ENCODE data around the gene POR.

Gene POR

DNA sequence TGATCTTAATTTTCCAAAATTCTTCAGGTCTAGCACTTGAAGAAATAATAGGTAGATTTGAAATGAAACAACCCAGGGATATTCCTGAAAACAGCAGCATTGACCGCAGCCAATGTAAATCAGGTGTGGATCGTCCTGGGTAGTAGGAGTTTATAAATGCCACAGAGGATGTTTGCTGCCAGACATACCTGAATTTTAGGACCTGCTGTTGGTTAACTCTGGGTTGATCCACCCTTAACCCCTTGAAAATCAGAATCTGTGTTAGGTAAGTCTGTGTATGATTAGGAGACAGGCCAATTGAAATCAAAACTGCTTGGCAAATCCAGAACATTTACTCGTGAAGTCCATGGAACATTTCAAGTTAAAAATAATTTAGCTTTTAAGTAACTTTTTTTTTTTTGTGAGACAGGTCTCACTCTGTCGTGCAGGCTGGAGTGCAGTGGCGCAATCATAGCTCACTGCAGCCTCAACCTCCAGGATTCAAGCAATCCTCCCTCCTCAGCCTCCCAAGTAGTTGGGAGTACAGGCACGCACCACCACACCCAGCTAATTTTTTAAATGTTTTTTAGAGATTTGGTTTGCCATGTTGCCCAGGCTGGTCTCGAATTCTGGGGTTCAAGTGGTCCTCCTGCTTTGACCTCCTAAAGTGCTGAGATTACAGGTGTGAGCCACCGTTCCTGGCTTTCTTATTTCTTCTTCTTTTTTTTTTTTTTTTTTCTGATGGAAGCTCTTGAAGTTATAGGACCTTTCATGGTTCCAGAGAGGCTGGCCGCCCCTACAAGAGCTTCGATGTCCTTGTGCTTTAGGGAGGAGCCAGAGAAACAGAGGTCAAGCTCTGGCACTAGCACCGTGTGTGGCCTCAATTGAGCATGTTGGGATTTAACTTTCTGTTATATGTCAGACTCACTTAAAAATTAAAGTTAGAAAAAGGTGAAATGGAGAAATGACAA lies 2.0 kb downstream of the POR start:
- DNase-seq: no peak

DNA sequence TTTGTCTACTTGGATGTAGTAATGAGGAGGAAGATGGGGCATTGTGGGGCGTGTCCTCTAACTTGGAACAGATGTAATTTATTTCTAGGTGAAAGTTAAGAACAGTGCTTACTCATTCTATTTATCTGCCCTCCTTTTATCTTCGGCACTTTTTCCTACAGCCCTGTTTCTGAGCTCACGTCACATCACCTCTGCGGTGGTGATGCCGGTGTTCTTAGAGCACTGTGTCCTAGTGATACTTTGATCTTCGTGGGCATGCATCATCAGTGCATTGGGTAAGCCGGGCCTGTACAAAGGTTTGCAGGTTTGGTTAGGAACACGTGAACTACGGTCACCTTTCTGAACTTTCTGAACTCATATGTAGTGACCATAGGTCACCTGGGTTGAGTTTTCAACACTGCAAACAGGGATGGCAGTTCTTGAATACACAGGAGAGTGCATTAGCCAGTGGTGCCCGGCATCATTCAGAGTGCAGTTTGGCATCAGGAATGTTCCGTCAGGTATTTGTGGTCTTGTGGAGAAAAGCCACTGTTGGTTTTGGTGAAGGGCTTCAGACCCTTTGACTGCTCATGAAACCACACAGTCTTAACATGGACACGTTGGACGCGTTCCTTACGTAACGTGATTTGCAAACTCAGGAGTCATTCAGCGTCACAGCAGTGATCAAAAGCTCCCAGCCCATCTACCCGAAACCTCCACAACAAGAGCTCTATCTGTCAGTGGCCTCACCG lies 5.6 kb downstream of the POR start:
- no peak for DNase-seq

DNA sequence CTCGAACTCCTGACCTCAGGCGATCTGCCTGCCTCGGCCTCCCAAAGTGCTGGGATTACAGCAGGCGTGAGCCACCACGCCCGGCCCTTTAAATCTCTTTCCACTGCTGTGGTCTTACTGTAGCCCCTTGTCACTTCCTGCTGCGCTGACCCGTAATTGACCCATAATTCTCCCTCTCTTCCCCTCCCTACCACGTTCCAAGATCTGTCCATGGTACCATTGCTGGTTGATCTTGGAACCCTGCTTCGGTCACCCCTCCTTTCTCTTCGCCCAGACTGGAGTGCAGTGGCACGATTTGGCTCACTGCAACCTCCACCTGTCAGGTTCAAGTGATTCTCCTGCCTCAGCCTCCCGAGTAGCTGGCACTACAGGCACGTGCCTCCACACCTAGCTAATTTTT lies 6.5 kb downstream of the POR start:
- DNase-seq: peak; percentile 77

DNA sequence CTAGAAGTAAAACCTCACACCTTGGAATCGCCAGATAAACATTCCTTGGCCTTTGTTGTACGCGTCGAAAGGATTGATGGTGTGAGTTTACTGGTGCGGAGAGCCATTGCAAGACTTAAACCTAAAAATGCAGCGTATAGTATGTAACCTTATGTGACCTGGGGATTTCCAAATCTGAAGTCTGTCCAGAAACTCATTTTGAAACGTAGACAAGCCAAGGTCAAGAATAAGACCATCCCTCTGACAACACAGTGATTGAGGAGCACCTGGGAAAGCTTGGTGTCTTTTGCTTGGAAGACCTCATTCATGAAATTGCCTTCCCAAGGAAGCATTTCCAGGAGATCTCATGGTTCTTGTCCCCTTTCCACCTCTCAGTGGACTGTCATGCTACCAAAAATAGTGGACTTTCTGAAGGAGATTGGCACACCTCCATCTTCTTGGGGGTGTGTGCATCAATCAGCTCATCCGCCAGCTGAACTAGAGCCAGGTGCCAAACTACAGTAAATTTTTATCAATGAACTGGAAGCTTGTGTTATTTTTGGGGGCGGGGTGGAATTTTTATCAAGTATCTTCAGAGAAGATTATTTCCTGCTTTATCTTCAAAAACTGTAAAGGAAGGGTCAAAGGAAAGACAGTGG lies 8.1 kb downstream of the POR start:
- DNase-seq: no peak

DNA sequence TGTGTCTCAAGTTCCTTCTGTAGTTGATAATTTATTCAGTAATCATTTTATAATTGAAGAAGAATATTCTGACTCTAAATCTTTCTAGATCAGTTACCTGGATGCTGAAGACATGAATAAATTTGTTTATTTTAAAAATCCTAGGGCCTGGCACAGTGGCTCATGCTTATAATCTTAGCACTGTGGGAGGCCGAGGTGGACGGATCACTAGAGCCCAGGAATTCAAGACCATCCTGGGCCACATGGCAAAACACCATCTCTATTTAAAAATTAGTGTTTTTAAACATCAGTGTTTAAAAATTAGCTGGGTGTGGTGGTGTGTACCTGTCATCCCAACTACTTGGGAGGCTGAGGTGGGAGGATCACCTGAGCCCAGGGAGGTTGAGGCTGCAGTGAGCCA lies 9.3 kb downstream of the POR start:
- no peak for DNase-seq

DNA sequence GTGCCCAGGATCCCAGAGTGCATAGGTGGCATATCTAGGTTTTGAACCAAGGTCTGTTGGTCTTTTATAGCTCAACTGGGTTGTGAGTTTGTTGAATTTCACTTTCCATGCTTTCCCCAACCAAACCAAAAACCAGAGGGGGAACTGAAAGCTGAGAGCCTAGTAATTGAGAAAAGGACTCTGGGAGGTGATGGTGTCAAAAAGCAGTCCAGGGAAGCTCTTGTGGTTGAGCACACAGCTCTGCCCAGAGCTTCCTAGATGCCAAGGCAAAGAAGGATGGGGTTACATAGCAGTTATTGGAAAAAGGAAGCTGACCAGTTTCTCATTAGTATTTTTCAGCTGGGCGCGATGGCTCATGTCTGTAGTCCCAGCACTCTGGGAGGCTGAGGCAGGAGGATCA lies 9.9 kb downstream of the POR start:
- DNase-seq: peak; percentile 98

DNA sequence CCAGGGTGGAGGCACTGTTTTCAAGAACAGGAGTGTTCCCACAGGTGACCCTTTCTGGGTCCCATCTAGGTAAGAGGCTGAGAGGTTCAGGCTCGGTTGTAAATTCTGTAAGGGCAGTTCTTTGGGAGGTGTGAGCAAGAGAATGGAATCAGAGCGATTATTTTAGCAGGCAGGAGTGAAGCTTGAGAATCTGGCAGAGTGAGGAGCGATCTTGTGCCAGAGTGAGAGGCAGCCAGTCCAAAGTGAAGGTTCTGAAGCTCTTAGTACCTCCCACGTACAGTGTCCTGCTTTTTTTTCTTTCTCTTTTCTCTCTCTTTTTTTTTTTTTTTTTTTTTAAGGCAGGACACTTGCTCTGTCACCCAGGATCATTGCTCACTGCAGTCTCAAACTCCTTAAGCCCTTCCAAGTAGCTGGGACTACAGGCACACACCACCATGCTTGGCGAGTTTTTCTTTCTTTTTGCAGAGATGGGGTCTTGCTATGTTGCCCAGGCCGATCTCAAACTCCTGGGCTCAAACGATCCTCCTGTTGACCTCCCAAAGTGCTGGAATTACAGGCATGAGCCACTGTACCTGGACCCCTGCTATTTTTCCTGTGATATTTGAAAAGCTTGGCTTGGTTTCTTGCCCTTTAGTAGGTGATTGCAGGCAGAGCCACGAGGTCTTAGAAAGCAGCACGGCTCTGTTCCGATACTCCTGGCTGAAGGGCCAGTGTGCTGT lies 10.9 kb downstream of the POR start:
- no peak for DNase-seq

DNA sequence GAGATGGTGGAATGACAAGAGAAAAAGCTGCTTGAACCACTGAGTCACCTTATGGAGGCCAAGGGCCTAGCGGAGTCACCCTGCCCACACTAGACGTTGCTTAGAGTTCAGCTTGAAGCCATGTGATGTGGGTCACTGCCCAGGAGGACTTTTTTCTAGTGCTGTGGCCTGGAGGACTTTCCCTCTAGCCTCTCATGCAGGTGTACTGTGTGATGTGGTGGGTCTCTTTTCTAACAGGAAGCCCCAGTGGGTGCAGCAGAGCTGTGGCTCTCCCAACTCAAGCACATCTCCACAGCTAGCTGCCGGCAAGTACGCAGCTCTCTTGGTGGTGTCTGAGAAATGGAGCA lies 13.6 kb downstream of the POR start:
- DNase-seq: no peak

DNA sequence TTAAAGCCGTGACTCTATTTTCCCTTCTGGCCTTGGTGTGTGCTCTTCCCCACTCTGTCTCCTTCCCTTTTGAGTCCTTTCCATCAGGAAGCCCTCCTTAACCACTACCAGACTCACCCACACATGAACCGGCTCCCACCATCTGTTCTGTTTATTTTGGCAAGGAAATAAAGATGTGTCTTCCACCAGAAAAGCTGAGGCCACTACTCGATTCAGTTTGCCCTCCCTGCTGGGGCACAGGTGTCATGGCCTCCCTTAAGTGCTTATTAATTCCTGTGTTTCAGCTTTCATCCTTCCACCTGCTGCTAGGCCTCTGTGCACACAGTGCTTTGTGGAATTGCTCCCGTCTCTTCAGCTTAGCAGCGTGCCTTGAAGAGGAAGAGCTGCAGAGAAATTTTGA lies 16.7 kb downstream of the POR start:
- DNase-seq: no peak

DNA sequence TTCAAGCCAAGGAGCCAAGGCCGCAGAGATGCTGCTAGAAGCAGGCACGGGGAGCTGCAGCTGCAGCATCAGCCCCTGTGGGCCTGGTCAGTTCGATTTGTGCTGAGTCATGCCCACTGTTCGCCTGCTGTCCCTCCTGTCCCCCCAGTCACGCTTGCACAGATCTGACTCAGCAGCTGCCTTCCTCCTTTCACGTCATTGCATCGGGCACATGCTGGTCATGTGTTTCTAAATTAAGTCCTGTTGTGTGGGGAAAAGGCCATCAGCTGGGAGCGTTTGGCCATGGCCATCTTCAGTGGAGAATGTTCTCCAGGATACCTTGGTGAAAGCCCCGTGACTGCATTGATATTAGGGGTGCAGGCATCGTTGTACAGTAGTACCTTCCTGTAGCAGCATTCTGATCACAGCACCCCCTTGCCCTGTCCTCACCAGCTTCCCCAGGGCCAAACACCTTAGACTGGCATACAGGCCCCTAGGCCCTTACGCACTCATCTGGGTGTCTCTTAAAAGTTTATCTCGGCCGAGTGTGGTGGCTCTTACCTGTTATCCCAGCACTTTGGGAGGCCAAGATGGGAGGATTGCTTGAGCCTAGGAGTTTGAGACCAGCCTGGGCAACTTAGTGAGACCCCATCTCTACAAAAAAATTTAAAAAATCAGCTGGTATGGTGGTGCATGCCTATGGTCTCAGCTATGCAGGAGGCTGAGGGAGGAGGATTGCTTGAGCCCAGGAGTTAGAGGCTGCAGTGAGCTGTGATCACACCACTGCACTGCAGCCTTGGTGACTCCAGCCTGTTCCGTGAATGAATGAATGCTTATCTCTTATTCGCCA lies 23.2 kb downstream of the POR start:
- peak; percentile 22 for DNase-seq

DNA sequence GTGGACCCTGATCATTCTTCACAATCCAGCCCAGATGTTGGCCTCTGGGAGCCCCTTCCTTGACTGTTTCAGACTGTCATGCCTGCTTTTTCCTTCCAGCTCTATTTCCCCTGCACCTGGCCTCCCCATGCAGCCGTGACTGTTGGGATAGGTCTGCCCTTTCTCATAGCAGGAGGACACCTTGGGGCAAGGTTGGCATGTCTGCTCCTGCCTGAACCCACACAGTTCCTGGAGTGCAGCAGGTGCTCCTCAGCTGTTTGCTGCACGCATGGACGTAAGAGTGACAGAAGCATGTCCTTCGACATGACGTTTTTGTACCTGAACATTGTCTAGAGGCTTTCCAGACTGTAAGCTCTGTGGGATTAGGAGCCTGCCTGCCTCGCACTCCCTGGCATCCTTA lies 24.0 kb downstream of the POR start:
- DNase-seq: no peak

DNA sequence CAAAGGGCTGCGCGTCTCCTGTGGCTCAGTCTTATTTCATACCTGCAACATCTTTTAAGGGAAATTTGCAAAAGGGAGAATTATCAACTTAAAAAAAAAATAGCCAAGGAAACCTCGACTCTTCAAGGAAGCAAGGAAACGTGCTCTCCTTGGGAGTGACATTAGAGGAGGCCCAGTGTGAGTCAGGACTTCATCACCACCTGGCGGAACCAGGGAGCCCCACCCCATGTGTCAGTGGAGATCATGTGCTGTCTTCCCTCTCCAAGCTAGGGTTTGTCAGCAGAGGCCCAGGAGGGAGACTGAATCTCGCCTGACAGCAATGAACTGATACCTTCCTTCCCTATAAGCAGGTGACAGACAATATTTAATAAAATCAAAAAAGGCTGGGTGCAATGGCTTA lies 28.9 kb downstream of the POR start:
- no peak for DNase-seq

DNA sequence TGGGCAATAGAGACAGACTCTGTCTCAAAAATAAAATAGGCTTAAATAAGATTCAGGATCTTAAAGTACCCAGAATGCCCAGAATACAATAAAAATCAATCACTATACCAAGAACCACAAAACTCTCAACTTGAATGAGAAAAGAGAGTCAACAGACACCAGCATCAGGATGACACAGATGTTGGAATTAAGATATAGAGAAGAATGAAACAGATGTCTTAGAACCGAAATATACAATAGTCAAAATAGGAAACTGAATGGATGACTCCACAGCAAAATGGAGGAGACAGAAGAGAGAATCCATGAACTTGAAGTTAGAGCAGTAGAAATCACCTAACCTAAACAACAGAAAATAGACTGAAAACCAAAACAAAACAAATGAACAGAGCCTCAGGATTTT lies 29.6 kb downstream of the POR start:
- no peak for DNase-seq

DNA sequence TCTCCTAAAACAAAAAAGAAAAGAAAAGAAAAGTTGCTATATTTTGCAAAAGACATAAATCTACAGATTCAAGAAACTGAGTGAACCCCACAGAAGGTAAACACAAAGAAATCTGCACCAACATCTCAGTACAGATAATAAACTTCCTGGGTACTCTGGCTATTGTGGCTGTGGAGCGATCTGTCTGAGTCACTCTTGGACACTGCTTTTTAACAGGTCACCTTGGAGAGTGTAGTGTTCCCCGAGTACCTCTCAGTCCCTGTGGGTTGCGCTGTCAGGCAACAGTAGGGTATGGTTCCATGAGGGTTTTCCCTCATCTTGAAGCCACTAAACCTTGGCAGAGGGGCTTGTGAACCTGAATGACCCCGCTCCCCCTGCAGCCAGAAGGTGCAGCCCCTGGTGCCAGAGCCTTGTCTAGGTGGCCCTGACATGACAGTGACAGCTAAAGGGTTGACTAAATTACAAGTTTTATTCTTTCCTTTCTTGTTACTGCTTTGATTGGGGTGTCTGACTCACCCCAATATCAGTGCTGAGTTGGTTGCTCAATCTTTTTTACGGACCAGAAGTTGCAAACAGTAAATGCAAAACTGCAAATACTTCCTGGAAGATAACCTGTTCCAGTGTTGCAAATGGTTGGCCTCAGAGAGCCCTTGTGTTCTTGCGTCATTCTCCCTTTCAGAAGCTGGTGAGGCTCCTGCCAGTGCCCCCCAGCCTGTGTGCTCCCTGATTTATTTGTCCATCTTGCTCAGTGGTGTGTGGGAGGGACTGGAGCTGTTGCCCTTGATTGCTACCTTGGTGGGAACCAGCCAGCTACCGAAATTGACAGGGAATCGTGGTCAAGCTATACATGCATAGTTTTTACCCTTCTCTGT lies 30.6 kb downstream of the POR start:
- DNase-seq: peak; percentile 81

DNA sequence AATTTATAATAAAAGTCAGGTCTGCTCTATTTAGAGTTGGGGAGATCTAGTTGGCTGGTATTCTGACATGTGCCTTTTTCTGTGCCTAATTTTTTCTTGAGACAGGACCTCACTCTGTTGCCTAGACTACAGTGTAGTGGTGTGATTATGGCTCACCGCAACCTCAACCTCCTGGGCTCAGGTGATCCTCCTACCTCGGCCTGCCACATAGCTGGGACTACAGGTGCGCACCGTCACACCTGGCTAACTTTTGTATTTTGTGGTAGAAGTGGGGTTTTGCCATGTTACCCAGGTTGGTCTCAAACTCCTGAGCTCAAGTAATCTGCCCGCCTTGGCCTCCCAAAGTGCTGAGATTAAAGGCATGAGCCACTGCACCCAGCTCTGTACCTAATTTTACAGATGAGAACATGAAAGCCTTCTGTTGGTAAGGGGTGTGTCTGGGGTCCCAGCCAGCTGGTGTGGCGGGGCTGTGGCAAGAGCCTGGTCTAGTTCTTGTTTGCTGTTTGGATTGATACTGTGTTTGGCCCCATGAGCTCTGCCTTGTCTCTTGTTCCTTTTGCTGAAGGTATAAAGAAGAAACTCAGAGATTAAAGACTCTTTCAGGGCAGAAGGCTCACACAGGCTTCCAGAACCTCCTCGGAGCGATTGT lies 31.4 kb downstream of the POR start:
- DNase-seq: no peak

DNA sequence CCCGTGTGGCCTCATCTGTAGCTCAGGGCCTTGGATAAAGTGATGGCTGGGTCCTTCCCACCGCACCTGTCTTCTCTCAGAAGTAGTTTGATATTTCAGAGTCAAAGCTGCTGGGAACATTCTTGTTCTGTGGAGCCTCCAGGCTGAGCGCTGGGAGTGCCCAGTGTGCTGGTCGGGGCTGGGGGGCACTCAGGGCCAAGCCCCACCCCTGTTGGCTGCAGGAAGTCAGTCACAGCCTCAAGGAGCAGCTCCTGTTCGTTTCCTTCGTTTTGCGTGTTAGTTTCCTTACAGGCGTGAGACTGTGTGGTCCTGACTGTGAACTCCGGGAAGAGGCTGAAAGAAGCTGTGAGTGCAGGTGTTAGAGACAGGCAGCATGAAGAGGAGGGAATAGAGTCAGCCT lies 33.2 kb downstream of the POR start:
- DNase-seq: no peak

DNA sequence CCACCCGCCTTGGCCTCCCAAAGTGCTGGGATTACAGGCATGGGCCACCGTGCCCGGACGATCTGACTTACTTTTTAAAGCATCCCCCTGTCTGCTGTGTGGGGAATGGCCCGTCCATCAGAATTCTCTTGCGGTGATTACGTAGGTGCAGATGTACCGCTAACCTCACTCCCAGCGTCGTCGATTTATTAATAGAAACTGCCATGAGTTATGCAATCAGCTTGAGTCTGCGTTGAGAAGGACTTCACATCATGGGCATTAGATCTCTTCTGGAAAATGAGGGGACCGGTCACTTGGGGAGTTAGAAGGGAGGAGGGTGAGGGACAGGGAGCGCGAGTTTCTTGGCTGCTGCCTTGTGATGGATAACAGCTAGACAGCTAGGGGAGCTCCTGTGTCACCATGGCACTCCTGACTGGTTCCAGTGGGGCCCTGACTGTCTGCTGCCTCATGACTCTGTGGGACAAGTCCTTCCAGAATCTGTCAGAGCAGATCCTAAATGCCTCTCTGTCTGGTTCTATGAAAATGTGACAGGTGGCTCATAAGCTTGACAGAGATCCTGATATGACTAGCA lies 35.2 kb downstream of the POR start:
- peak; percentile 53 for DNase-seq

DNA sequence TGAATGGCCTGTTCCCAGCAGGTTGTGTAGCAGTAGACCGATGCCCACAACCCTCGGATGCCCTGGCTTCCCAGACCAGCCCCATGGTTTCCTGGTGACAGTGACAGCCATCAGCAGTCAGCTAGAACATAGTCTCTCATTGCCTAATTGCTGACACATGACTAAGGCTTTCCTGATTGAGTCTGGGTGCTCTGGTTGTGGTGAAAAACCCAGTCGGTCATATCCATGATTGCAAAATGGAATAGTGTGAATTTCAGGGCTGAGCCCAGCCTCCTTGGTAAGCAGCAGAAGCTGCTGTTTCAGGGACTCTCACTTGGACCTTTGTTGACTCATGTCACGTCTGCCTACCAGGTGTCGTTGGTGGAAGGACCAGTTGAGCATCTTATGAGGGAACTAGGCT lies 36.6 kb downstream of the POR start:
- peak; percentile 95 for DNase-seq

DNA sequence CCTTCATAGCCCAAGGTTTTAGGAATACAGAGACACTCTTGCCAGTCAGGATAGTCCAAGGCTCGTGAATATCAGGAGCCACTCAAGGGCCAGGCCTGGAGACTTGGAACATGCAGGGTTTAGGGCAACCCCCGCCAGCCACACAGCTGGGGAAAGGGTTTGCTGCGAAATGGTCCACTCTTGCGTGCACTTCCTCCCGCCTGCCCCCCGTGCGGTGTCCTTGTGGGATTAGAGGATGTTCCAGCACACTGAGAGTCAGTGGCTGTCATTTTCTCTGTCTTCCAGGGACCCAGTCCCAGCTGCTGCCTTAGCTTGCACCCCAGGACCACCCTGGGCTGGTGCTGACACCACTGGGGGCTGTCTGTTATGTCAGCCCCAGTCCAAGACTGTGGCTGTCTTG lies 38.5 kb downstream of the POR start:
- peak; percentile 23 for DNase-seq

DNA sequence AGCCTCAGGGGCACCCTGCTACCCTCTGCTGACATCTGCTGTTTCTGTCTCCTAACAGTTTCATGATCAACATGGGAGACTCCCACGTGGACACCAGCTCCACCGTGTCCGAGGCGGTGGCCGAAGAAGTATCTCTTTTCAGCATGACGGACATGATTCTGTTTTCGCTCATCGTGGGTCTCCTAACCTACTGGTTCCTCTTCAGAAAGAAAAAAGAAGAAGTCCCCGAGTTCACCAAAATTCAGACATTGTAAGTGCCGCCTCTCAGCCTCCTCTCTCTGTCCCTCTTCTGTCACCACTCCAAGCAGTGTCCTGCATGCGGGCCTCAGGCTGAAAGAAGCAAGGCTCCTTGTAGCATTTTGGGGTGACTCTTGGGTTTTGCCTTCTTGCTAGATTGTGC lies 39.0 kb downstream of the POR start:
- peak; percentile 70 for DNase-seq
